Anterior cingulate cortex (tissue), 58 donors: ENCODE results near the gene CDK13.
A peak's percentile ranks its signal among the peaks of the same experiment; 100 is the strongest.

Source experiments
- DNase-seq, 58 donors: peaks; one replicate each; lab custom pipeline; 2025; lab: John Stamatoyannopoulos, UW

CDK13 gene

GRCh38 chr7:40003597-40003996, 53.5 kb downstream of the CDK13 start:
- no peak for DNase-seq

- no peak for DNase-seq
Observed at GRCh38 chr7:40008223-40008815, 58.3 kb downstream of the CDK13 start.

- DNase-seq, result no peak
Observed at GRCh38 chr7:40009301-40009700, 59.2 kb downstream of the CDK13 start.

GRCh38 chr7:40014376-40014775, 64.3 kb downstream of the CDK13 start:
- DNase-seq, result no peak

- DNase-seq, result peak in 23 of 58 donors; percentile 0 to 37 (median 4)
Observed at GRCh38 chr7:40015790-40016296, 65.8 kb downstream of the CDK13 start.

GRCh38 chr7:40019558-40019957, 69.5 kb downstream of the CDK13 start:
- no peak for DNase-seq

- DNase-seq, result no peak
Observed at GRCh38 chr7:40024048-40024447, 74.0 kb downstream of the CDK13 start.

GRCh38 chr7:40024841-40025240, 74.8 kb downstream of the CDK13 start:
- no peak for DNase-seq

GRCh38 chr7:40027545-40027944, 77.5 kb downstream of the CDK13 start:
- no peak for DNase-seq

GRCh38 chr7:40033826-40034225, 83.8 kb downstream of the CDK13 start:
- no peak for DNase-seq

- no peak for DNase-seq
Observed at GRCh38 chr7:40041456-40041855, 91.4 kb downstream of the CDK13 start.

GRCh38 chr7:40043164-40043563, 93.1 kb downstream of the CDK13 start:
- no peak for DNase-seq

GRCh38 chr7:40047661-40048060, 97.6 kb downstream of the CDK13 start:
- DNase-seq, result no peak

GRCh38 chr7:40057292-40057691, 107.2 kb downstream of the CDK13 start:
- peak in 1 of 58 donors; percentile 2 for DNase-seq

- no peak for DNase-seq
Observed at GRCh38 chr7:40058026-40058425, 108.0 kb downstream of the CDK13 start.

- no peak for DNase-seq
Observed at GRCh38 chr7:40058636-40059035, 108.6 kb downstream of the CDK13 start.

GRCh38 chr7:40059057-40059456, 109.0 kb downstream of the CDK13 start:
- no peak for DNase-seq

GRCh38 chr7:40072268-40072667, 122.2 kb downstream of the CDK13 start:
- no peak for DNase-seq

- no peak for DNase-seq
Observed at GRCh38 chr7:40073239-40073638, 123.2 kb downstream of the CDK13 start.

- DNase-seq, result no peak
Observed at GRCh38 chr7:40077849-40078248, 127.8 kb downstream of the CDK13 start.

- DNase-seq, result no peak
Observed at GRCh38 chr7:40092182-40092581, 142.1 kb downstream of the CDK13 start.

GRCh38 chr7:40093631-40094350, 143.7 kb downstream of the CDK13 start:
- no peak for DNase-seq
